IMR-90 (cell line): ENCODE measurements around the gene GRIA4. TPM values are rescaled to one million over a fixed set of nuclear protein-coding genes. Genes with fewer than 3 reads are reported as not detected.

ENCODE experiments used
- ATAC-seq: fragments of 200-7000 bp; cut with Tn5 transposase; 2 replicates; pipeline ENCODE4 v1.9.1; 2020; ENCODE audit warnings: low read depth, mild to moderate bottlenecking, moderate library complexity
- BruUV-seq: library from RNA; stranded (reverse); fragments of 400-500 nt; replicated peaks from 2 replicates; lab custom pipeline; 2021; lab: Mats Ljungman, UMichigan
- CTCF ChIA-PET: fragments of 300-600 bp; formaldehyde crosslinking; extraction: SDS; loops from one replicate; lab custom pipeline; 2021; ENCODE audit warnings: antibody characterized with exemption; lab: Yijun Ruan, JAX
- POLR2A ChIA-PET: fragments of 300-600 bp; sonication (Branson Sonifier 250); formaldehyde crosslinking; loops from one replicate; lab custom pipeline; 2022; ENCODE audit warnings: antibody characterized with exemption; ENCODE audit not compliant: unreplicated experiment; lab: Charles Lee
- DNase-seq: peaks from one replicate; pipeline ENCODE4 v3.0.0; 2013
- H2AFZ ChIP-seq: replicated peaks from 2 replicates; pipeline ENCODE3; 2013; ENCODE audit warnings: low read length, mild to moderate bottlenecking; ENCODE audit not compliant: poor library complexity
- H2AK5ac ChIP-seq: 2 replicates; pipeline ENCODE4 v1.6.1; 2013; ENCODE audit warnings: low read depth, low read length, inconsistent platforms
- H2AK9ac ChIP-seq: replicated peaks from 2 replicates; pipeline ENCODE3; 2013; ENCODE audit warnings: mild to moderate bottlenecking, low read depth, low read length, moderate library complexity; ENCODE audit not compliant: poor library complexity
- H2BK120ac ChIP-seq: 2 replicates; pipeline ENCODE4 v1.6.1; 2013; ENCODE audit warnings: low read depth, low read length, inconsistent platforms
- H2BK15ac ChIP-seq: 3 replicates; pipeline ENCODE4 v1.6.1; 2013; ENCODE audit warnings: low read depth, low read length, inconsistent platforms
- H2BK20ac ChIP-seq: 2 replicates; pipeline ENCODE4 v1.6.1; 2013; ENCODE audit warnings: low read depth, mild to moderate bottlenecking, inconsistent platforms, low read length, moderate library complexity
- H2BK5ac ChIP-seq: 2 replicates; pipeline ENCODE4 v1.6.1; 2013; ENCODE audit warnings: mild to moderate bottlenecking, low read depth, low read length, inconsistent platforms; ENCODE audit not compliant: poor library complexity, severe bottlenecking
- H3K14ac ChIP-seq: replicated peaks from 2 replicates; pipeline ENCODE4 v1.6.1; 2013; ENCODE audit warnings: low read depth, low read length, inconsistent platforms
- H3K18ac ChIP-seq: 2 replicates; pipeline ENCODE4 v1.6.1; 2013; ENCODE audit warnings: low read depth, low read length, control low read depth
- H3K23ac ChIP-seq: 2 replicates; pipeline ENCODE4 v1.6.1; 2013; ENCODE audit warnings: low read depth, low read length, inconsistent platforms
- H3K27ac ChIP-seq: 2 replicates; pipeline ENCODE4 v1.5.1; 2013; ENCODE audit warnings: mild to moderate bottlenecking, control low read depth, low read length; ENCODE audit not compliant: insufficient read depth
- H3K27me3 ChIP-seq: 2 replicates; pipeline ENCODE4 v1.6.1; 2013; ENCODE audit warnings: low read length; ENCODE audit not compliant: control insufficient read depth, insufficient read depth
- H3K36me3 ChIP-seq: 2 replicates; pipeline ENCODE4 v1.6.1; 2013; ENCODE audit warnings: low read length, mixed read lengths; ENCODE audit not compliant: control insufficient read depth, insufficient read depth
- H3K4ac ChIP-seq: 2 replicates; pipeline ENCODE4 v1.6.1; 2013; ENCODE audit warnings: low read depth, low read length, inconsistent platforms
- H3K4me1 ChIP-seq: 2 replicates; pipeline ENCODE4 v1.6.1; 2013; ENCODE audit warnings: low read length, mixed read lengths; ENCODE audit not compliant: control insufficient read depth, insufficient read depth
- H3K4me2 ChIP-seq: 2 replicates; pipeline ENCODE4 v1.6.1; 2013; ENCODE audit warnings: low read depth, mild to moderate bottlenecking, control low read depth, low read length, moderate library complexity
- H3K4me3 ChIP-seq: 2 replicates; pipeline ENCODE4 v1.5.1; 2013; ENCODE audit warnings: low read depth, mild to moderate bottlenecking, control low read depth, low read length, moderate library complexity; ENCODE audit not compliant: insufficient read depth
- H3K56ac ChIP-seq: 2 replicates; pipeline ENCODE4 v1.6.1; 2013; ENCODE audit warnings: low read length, inconsistent platforms; ENCODE audit not compliant: insufficient read depth; ENCODE audit errors: extremely low read depth
- H3K79me1 ChIP-seq, 2 experiments: 2 replicates each; pipeline ENCODE4 v1.6.1; 2013; ENCODE audit warnings: low read length in 2 of 2, inconsistent platforms in 1 of 2, low read depth in 1 of 2
- H3K9ac ChIP-seq: 2 replicates; pipeline ENCODE4 v1.6.1; 2013; ENCODE audit warnings: low read depth, low read length, control low read depth
- H3K9me1 ChIP-seq: 2 replicates; pipeline ENCODE4 v1.6.1; 2013; ENCODE audit warnings: low read length, inconsistent platforms; ENCODE audit not compliant: insufficient read depth
- H3K9me3 ChIP-seq: 2 replicates; pipeline ENCODE4 v1.6.1; 2013; ENCODE audit warnings: low read length; ENCODE audit not compliant: control insufficient read depth, insufficient read depth
- H4K20me1 ChIP-seq: 2 replicates; pipeline ENCODE4 v1.6.1; 2013; ENCODE audit warnings: low read length, inconsistent platforms; ENCODE audit not compliant: insufficient read depth
- H4K5ac ChIP-seq: 2 replicates; pipeline ENCODE4 v1.6.1; 2013; ENCODE audit warnings: mild to moderate bottlenecking, low read depth, low read length, control low read depth
- H4K8ac ChIP-seq, 2 experiments: 2 replicates each; pipeline ENCODE4 v1.6.1; 2013; ENCODE audit warnings: low read depth in 2 of 2, low read length in 2 of 2, control low read depth in 1 of 2, inconsistent platforms in 1 of 2
- H4K91ac ChIP-seq: 2 replicates; pipeline ENCODE4 v1.6.1; 2013; ENCODE audit warnings: low read depth, low read length, inconsistent platforms; ENCODE audit not compliant: insufficient read depth
- CTCF ChIP-seq: conservative IDR thresholded peaks from 2 replicates; pipeline ENCODE4 v1.5.1; 2012; ENCODE audit warnings: mild to moderate bottlenecking, low read depth, low read length, improper control_type of control experiment
- FOS ChIP-seq: fragments of 150-350 bp; IDR thresholded peaks from 2 replicates; pipeline ENCODE4 v1.6.1; 2016; ENCODE audit warnings: low read depth, low read length
- MAFK ChIP-seq: IDR thresholded peaks from 2 replicates; pipeline ENCODE4 v1.6.1; 2012; ENCODE audit warnings: low read depth, low read length, improper control_type of control experiment
- dilution Hi-C: fragments of 300-500 bp; cut with HindIII; formaldehyde crosslinking; loops from one replicate; pipeline ENCODE4 v1.14.3; 2018; ENCODE audit warnings: low sequenced_read_pairs; ENCODE audit not compliant: unreplicated experiment
- in situ Hi-C: fragments of 300-500 bp; cut with MboI; formaldehyde crosslinking; loops from 3 replicates; pipeline ENCODE4 v1.14.3; 2019; ENCODE audit warnings: low sequenced_read_pairs, inconsistent platforms, mixed read lengths
- intact Hi-C: fragments of 100-400 bp; cut with micrococcal nuclease; formaldehyde crosslinking; loops from 2 replicates; pipeline ENCODE4 v1.10.0; 2022
- polyA plus RNA-seq, 3 experiments: library from polyadenylated mRNA; depleted of rRNA; stranded (reverse); fragments of >200 nt; gene quantifications; 2 replicates each; pipeline ENCODE4 v1.2.3, GENCODE V29; 2012; ENCODE audit warnings: low replicate concordance in 1 of 3
- total RNA-seq: library from RNA; depleted of rRNA; stranded (reverse); fragments of >200 nt; gene quantifications from 2 replicates; pipeline ENCODE4 v1.2.3, GENCODE V29; 2012

Gene GRIA4
- total and polyA plus RNA-seq, 2 of the 4 experiments (the other 2 are of a cell fraction), result 0.36 to 1.0 TPM

GRCh38 chr11:105918600-105918999 is 308.7 kb downstream of the GRIA4 start:
- Histone ChIP-seq H3K18ac (no peak overlapping the region), H4K91ac (no peak overlapping the region), H3K9ac (no peak overlapping the region), H3K36me3 (no peaks in the 10 kb centered on the region), H3K9me1 (no peaks in the 10 kb centered on the region), H3K23ac (no peak overlapping the region), H2AFZ (no peak overlapping the region), H3K27me3 (no peaks in the 10 kb centered on the region), H4K8ac (no peak overlapping the region), H2AK5ac (no peak overlapping the region), H3K4me1 (peaks cover 2% of the 10 kb centered on the region), H3K4me3 (no peak overlapping the region), H3K79me1 (no peaks in the 10 kb centered on the region), H2AK9ac (no peak overlapping the region), H2BK20ac (no peak overlapping the region), H2BK120ac (no peak overlapping the region), H3K27ac (no peak overlapping the region), H3K56ac (no peak overlapping the region), H3K14ac (no peak overlapping the region), H3K4ac (no peak overlapping the region), H4K5ac (no peak overlapping the region), H3K9me3 (no peaks in the 10 kb centered on the region), H4K20me1 (no peaks in the 10 kb centered on the region), H2BK5ac (no peak overlapping the region), H3K4me2 (no peak overlapping the region), H2BK15ac (no peak overlapping the region)
- ChIA-PET POLR2A (no interaction called here), CTCF (no interaction called here)
- dilution Hi-C loops (no loop called here), in situ Hi-C loops (no loop called here), intact Hi-C loops (no loop called here)
- ATAC-seq, result no peak
- no peak for DNase-seq
- TF ChIP-seq CTCF, result no peak
- no peak for TF ChIP-seq MAFK
- TF ChIP-seq FOS, result no peak
- no TSS peak for BruUV-seq
